ENCODE data around the gene PTPN9.
"Not testable (repeated sequence)": the region's sequence is repeated elsewhere in the genome, so short reads cannot be mapped to it uniquely, and the experiment has no call there.

The PTPN9 gene

DNA sequence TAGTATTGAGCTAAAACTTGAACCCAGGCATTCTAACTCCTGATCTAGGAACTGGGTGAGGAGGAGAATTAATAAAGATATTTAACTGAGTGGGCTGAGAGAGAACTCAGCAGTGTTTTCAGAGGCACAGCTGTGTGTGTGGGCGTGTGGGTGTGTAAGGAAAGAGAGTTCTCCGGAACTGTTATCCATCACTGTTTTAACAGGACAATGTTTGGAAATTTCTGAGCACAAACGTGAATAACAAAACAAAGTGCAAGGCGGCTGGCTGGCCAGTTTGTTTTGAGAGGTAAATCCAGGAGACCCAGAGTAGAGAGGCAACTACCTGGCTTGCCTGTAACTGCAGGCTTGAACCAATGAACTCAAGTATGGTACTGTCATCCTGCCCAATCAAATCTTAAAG is 5.0 kb upstream of the PTPN9 start:
- DNase-seq (ENCODE audit: insufficient read length, low spot score): no peak
- TF ChIP-seq POU2F2 (IDR thresholded peaks at IDR 0.05; ENCODE audit: low read depth, low read length): no peak
- no peak for TF ChIP-seq PAX5 (IDR thresholded peaks at IDR 0.05; ENCODE audit: insufficient read depth, low read length, severe bottlenecking)
- TF ChIP-seq TAF1 (IDR thresholded peaks at IDR 0.05; ENCODE audit: low read depth, low read length): no peak
- TF ChIP-seq POLR2A (IDR thresholded peaks at IDR 0.05; ENCODE audit: low read depth, low read length): no peak
- TF ChIP-seq SPI1 (IDR thresholded peaks at IDR 0.05; ENCODE audit: low read depth, low read length): no peak
- no peak for TF ChIP-seq POLR2AphosphoS5 (IDR thresholded peaks at IDR 0.05; ENCODE audit: low read depth, low read length)
- no peak for FAIRE-seq

DNA sequence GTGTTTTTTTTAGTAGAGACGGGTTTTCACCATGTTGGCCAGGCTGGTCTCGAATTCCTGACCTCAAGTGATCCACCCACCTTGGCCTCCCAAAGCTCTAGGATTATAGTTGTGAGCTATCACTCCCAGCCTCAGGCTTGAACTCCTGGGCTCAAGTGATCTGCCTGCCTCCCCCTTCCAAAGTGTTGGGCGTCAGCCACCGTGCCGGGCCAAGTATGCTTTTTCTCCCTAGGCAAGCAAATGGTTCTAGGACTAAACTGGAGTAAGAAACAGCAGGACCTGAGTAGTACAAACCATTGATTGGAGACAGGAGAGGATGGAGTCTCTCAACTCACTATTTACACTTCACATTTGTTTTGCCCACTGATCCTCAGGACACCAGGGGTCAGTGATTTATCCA is 4.6 kb upstream of the PTPN9 start:
- no peak for DNase-seq (ENCODE audit: insufficient read length, low spot score)

DNA sequence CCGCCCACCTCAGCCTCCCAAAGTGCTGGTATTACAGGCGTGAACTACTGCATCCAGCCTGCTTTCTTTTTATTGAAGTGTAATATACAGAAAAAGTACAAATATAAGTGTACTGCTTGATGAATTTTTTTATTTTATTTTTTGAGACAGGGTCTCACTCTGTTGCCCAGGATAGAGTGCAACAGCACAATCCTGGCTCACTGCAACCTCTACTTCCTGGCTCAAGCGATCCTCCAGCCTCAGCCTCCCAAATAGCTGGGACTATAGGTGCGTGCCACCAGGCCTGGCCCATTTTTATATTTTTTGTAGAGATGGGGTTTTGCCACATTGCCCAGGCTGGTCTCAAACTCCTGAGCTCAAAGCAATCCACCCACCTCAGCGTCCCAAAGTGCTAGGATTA is 3.8 kb upstream of the PTPN9 start:
- FAIRE-seq; DNase-seq (ENCODE audit: insufficient read length, low spot score): not testable (repeated sequence)

More for the DNA sequence above, 4.6 kb upstream of the PTPN9 start:
- no peak for FAIRE-seq
- TF ChIP-seq PAX5 (IDR thresholded peaks at IDR 0.05; ENCODE audit: insufficient read depth, low read length, severe bottlenecking) (no peak), POU2F2 (IDR thresholded peaks at IDR 0.05; ENCODE audit: low read depth, low read length) (no peak), SPI1 (IDR thresholded peaks at IDR 0.05; ENCODE audit: low read depth, low read length) (no peak), POLR2A (IDR thresholded peaks at IDR 0.05; ENCODE audit: low read depth, low read length) (no peak), POLR2AphosphoS5 (IDR thresholded peaks at IDR 0.05; ENCODE audit: low read depth, low read length) (no peak)

DNA sequence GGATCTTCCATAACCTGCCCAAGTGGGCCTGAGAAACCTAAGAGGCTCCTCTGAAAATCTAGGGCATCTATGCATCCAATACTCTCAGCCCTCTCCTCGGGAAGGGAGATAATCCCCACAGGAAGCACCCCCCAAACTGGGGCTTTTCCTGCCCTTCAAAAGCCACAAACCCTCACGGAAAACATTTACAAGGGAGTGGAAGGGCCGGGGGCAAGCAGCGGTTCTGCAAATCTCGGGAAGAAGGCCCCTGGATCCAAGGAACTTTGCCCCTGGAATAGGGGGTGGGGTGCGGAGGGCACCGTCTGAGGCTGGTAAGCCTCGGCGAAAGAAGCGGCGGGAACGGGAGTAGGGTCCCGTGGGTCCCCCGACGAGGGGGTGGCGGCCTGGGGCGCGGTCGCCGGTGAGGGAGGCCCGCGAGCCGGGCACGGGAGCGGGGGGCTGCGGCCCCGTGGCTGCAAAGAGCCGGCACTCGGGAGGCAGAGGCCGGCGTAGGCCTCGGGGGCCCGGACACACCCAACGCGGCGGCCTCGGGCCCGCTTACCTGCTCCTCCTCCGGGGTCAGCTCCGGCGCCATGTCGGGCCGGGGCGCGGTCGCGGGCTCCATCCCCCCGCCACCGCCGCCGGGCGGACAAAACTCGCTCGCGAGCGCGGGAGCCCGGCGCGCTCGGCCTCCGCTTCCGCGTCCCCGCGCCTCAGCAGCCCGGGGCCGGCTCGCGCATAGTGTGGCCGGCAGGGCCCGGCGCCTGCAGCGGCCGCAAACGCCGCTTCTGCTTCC is 755 bp downstream of the PTPN9 start:
- TF ChIP-seq POU2F2 (IDR thresholded peaks at IDR 0.05; ENCODE audit: low read depth, low read length): no peak
- TF ChIP-seq TAF1 (IDR thresholded peaks at IDR 0.05; ENCODE audit: low read depth, low read length): peak; percentile 32; the same call in 1 of the 2 replicates
- DNase-seq (ENCODE audit: insufficient read length, low spot score): peak; percentile 45
- peak; percentile 9 for FAIRE-seq

DNA sequence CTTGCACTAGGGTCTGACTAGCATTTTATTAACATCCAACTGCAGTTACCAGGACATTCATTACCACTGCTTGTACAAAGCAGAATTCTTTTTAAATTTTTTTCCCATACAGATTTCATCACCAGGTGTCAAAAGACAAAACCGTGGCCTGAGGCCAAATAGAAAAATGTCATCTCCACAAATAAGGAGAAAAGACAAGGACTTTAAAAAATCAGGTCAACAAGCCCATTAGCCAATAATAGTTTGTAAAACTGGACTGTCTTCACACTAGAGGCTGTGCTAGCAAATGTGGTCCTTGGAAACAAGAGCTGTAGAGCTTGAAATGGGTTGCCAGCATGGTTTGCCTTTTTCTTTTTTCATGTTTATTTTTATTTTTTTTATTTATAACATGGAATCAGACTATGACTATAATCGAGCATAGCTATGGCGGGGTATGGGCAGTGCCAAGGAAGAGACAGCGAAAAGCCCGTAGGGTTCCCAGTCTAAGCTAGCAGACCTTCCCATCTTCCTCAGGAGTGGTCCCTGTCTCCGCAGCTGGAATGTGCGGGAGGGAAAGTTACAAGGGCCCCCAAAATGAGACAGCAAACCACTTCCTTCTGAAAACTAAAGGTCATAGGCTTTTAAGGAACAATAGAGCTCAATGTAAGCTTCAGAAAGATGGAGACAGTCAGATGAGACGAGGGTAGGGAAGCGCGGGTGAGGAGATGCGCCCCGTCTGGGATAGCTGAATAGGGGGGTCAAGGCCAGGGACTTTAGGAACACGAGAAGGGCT is 1.5 kb downstream of the PTPN9 start:
- TF ChIP-seq SPI1 (IDR thresholded peaks at IDR 0.05; ENCODE audit: low read depth, low read length) (no peak), TAF1 (IDR thresholded peaks at IDR 0.05; ENCODE audit: low read depth, low read length) (no peak), POLR2AphosphoS5 (IDR thresholded peaks at IDR 0.05; ENCODE audit: low read depth, low read length) (no peak), POU2F2 (IDR thresholded peaks at IDR 0.05; ENCODE audit: low read depth, low read length) (no peak), POLR2A (IDR thresholded peaks at IDR 0.05; ENCODE audit: low read depth, low read length) (no peak)
- FAIRE-seq: no peak
- DNase-seq (ENCODE audit: insufficient read length, low spot score): no peak

- DNase-seq (ENCODE audit: insufficient read length, low spot score): no peak
- no peak for FAIRE-seq
- no peak for TF ChIP-seq TAF1 (IDR thresholded peaks at IDR 0.05; ENCODE audit: low read depth, low read length)
- no peak for TF ChIP-seq POU2F2 (IDR thresholded peaks at IDR 0.05; ENCODE audit: low read depth, low read length)
- no peak for TF ChIP-seq POLR2A (IDR thresholded peaks at IDR 0.05; ENCODE audit: low read depth, low read length)
- no peak for TF ChIP-seq PAX5 (IDR thresholded peaks at IDR 0.05; ENCODE audit: insufficient read depth, low read length, severe bottlenecking)
- TF ChIP-seq POLR2AphosphoS5 (IDR thresholded peaks at IDR 0.05; ENCODE audit: low read depth, low read length): no peak
- TF ChIP-seq SPI1 (IDR thresholded peaks at IDR 0.05; ENCODE audit: low read depth, low read length): no peak
Measured at GRCh38 chr15:75573648-75574384, 5.3 kb downstream of the PTPN9 start.

DNA sequence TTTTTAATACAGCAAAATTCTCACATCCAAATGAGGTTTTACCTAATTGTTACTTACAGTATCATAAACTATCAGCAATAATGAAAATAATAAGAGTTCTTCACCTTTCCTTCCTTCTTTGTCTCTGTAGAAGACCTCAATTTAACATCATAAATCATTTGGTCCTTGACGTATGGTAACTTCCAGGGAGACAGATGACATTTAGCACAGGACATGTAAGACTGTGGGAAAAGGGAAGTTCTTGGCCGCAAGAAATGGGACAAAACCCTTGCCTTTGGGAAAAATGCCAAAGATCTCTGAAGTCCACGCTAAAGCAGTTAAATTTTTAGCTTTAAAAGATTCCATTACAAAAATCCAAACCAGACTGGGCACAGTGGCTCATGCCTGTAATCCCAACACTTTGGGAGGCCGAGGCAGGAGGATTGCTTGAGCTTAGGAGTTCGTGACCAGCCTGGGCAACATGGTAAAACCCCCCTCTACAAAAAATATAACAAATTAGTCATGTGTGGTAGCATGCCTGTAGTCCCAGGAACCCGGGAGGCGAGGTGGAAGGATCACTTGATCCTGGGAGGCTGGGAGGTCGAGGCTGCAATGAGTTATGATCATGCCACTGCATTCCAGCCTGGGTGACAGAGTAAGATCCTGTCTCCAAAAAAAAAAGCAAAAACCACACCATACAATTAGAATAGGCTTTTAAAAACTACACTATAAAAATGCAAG is 8.8 kb downstream of the PTPN9 start:
- FAIRE-seq (no peak), DNase-seq (ENCODE audit: insufficient read length, low spot score) (no peak)
- TF ChIP-seq SPI1 (IDR thresholded peaks at IDR 0.05; ENCODE audit: low read depth, low read length): no peak
- no peak for TF ChIP-seq PAX5 (IDR thresholded peaks at IDR 0.05; ENCODE audit: insufficient read depth, low read length, severe bottlenecking)
- TF ChIP-seq POLR2A (IDR thresholded peaks at IDR 0.05; ENCODE audit: low read depth, low read length): no peak
- TF ChIP-seq POLR2AphosphoS5 (IDR thresholded peaks at IDR 0.05; ENCODE audit: low read depth, low read length): no peak
- no peak for TF ChIP-seq TAF1 (IDR thresholded peaks at IDR 0.05; ENCODE audit: low read depth, low read length)
- TF ChIP-seq POU2F2 (IDR thresholded peaks at IDR 0.05; ENCODE audit: low read depth, low read length): no peak

GRCh38 chr15:75565062-75565970 is 13.8 kb downstream of the PTPN9 start:
- no peak for FAIRE-seq
- TF ChIP-seq TAF1 (IDR thresholded peaks at IDR 0.05; ENCODE audit: low read depth, low read length) (no peak), POLR2AphosphoS5 (IDR thresholded peaks at IDR 0.05; ENCODE audit: low read depth, low read length) (no peak), POLR2A (IDR thresholded peaks at IDR 0.05; ENCODE audit: low read depth, low read length) (no peak), POU2F2 (IDR thresholded peaks at IDR 0.05; ENCODE audit: low read depth, low read length) (no peak), SPI1 (IDR thresholded peaks at IDR 0.05; ENCODE audit: low read depth, low read length) (no peak), PAX5 (IDR thresholded peaks at IDR 0.05; ENCODE audit: insufficient read depth, low read length, severe bottlenecking) (no peak)

More at GRCh38 chr15:75565062-75565970, 13.8 kb downstream of the PTPN9 start:
- DNase-seq (ENCODE audit: insufficient read length, low spot score): no peak

Data from GM12891 (cell line).